HG02588 (cell line): ENCODE measurements around the gene TMEM130.
"Not testable (repeated sequence)": the region's sequence is repeated elsewhere in the genome, so short reads cannot be mapped to it uniquely, and the experiment has no call there.

Experiments
- ATAC-seq: cut with Tn5 transposase; IDR thresholded peaks from one replicate; pipeline ENCODE4 v1.9.1; 2021; ENCODE audit warnings: mild to moderate bottlenecking, moderate library complexity; ENCODE audit not compliant: unreplicated experiment

TMEM130 gene

DNA sequence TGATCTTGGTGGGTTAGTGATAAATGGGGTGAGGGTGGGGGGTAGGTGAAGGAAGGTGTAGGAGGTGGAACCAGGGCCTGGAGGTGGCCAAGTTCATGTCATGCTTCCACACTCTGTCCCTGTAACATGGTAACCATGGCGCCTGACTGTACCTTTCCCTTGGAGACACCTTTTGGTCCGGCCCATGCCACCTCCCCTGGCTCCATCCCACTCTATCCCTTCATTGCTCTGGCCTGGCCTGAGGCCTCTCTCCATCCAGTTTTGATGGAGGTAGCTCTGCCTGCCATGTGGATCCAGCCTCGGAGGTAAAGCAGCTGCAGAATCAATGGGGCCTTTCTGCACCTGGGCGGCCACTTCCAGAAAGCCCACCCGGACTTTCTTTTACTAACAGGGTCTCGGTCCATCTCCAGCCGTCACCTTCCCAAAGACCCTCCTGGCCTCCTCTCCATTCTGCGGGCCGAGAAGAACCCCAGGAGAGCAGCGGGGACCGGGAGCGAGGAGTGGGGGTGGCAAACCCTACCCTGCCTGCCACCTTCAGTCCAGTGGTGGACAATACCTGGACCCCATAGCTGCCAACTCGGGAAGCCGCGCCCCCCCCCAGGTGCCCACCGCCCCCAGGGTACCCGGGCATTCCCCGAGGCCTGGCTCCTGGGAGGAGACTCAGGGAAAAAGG lies 8.0 kb upstream of the TMEM130 start:
- ATAC-seq: no peak

DNA sequence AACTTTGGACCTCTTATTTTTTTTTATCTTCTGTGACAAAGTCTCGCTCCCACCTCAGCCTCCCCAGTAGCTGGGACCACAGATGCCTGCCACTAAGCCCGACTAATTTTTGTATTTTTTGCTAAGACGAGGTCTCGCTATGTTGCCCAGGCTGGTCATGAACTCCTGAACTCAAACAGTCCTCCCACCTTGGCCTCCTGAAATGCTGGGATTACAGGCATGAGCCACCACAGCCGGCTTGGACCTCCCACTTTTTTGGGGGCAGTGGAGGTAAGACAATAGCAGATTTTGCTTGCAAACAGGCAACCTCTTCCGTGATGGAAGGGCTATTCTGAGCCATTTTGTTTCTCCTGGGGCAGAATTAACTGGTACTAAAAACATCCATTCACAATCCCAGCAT lies 7.3 kb upstream of the TMEM130 start:
- ATAC-seq: no peak

DNA sequence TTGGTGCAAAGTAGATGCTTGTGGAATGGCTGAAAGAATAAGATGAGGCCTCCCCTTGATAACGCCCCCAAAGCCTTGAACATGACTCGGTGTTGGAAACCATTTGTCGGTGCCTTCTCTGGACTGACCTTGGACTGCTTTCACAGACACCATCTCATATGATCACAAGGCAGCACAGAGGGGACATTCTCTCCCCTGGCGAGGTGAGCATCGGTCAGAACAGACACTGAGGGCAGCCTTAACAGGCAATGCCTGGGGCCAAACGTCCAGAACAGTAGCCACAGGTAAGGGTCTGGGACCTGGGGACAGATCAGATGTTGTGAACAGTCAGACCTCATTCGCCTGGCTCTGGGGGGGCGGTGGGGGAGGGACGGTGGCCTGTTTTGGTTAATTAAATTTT lies 5.7 kb upstream of the TMEM130 start:
- no peak for ATAC-seq

DNA sequence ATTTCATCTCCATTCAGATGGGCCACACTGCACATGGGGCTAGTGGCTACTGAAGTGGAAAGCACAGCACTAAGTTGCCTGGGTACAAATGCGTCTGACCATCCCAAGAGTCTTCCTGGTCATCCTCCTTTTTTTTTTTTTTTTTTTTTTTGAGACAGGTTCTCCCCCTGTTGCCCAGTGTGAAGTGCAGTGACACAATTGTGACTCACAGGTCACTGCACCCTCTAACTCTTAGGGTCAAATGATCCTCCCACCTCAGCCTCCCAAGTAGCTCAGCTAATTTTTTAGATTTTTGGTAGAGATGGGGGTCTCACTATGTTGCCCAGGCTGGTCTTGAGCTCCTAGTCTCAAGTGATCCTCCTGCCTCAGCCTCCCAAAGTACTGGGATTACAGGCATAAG lies 5.1 kb upstream of the TMEM130 start:
- ATAC-seq: no peak

DNA sequence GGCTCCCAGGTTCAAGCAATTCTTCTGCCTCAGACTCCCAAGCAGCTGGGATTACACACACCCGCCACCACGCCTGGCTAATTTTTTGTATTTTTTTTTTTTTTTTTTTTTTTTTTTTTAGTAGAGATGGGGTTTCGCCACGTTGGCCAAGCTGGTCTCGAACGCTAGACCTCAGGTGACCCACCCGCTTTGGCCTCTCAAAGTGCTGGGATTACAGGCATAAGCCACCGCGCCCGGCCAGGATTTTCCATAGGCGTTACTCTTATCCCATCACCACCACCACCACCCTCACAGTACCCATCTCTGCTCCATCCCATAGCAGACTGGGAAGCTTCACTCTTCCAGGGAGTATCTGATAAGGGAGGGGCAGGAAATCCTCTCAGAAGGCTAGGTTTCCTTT lies 3.8 kb upstream of the TMEM130 start:
- ATAC-seq: not testable (repeated sequence)

DNA sequence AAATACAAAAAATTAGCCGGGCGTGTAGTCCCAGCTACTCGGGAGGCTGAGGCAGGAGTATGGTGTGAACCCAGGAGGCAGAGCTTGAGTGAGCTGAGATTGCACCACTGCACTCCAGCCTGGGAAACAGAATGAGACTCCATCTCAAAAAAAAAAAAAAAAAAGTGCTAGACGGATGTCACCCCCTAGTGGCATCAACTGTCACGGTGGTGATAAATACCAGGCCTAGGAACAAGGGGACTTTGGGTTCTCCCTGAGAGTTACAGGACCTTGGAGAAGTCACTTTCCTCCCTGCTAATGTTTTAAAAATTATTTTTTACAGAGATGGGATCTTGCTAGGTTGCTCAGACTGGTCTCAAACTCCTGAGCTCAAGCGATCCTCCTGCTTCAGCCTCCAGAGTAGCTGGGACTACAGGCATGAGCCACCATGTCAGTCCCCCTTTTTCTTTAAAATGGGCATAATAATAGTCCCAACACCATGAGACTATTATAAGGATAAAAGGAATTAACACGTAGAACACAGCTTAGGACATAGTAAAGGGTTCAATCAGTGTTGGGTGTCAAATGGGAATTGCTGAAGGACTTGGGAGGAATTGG lies 2.6 kb upstream of the TMEM130 start:
- no peak for ATAC-seq

DNA sequence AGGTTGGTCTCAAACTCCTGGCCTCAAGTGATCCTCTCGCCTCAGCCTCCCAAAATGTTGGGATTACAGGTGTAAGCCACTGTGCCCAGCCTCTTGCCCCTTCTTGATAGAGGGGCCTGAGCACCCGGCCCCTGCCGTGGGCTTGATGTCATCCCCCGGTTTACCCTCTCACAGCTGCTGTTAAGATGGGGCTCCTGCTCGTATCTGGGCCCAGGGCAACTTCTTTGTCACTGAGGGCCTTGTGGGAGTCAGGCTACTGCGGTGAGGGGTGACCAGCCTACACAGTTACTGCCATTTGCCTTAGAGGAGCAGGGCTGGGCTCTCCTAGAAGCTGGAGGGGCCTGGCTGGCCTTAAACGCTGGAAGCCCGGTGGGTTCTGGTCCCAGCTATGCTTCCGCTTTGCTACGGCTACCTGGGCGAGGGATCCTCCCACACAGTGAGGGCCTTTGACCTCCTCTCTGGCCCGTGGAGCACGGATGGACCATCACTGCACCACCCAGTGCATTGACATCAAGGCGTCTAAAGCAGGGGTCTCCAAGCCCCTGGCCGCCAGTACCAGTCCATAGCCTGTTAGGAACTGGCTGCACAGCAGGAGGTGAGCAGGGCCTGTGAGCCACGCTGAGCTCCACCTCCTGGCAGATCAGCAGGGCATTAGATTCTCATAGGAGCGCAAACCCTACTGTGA lies 1.1 kb upstream of the TMEM130 start:
- ATAC-seq: no peak

DNA sequence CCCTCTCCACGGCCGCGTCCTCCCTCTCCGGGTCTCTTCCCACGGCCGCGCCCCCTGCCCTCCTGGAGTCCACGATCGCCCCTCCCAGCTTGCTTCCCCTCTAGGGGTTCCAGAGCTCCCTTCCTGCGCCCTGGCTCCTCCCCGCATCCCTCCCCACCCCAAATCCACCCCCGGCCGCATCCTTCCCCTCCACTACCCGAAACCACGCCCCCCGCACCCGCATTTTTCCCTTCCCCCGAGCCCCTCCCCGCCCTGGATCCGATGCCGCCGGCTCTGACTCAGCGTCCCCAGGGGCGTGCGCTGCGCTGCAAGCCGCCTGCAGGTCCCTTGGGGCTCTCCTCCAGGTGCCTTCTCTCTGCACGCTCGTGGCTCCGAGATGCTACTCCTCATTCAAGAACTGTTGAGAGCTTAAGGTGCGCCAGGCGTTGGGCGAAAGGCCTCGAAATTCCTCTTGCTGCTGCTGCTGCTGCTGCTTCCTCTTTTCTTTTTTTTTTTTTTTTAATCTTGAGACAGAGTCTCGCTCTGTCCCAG lies 372 bp upstream of the TMEM130 start:
- peak; percentile 62 for ATAC-seq

DNA sequence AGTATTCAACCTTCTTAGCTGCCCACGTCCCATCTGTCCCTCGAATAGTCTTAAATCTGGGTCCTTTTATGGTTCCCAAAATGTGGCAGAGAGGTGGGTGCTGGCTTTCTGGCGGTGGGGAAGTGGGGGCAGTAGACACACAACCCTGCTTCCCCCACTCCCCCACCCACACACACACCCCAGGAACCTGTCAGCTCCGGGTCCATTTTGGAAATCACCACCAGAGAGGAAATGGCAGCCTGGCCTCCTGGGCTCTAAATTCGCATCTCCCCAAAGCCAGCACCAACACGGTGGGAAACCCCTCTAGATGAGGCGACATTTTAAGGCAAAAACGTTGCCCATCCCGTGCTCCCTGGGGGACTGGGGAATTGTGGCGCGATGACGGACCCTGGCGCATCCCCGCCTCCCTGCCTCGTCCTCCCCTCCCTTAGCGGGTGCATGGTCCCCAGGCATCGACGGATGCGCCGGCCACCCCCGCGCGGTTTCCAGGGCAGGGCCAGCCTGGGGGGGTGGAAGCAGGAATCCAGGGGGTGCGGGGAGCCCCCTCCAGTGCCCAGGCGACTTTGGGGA lies 702 bp downstream of the TMEM130 start:
- no peak for ATAC-seq

DNA sequence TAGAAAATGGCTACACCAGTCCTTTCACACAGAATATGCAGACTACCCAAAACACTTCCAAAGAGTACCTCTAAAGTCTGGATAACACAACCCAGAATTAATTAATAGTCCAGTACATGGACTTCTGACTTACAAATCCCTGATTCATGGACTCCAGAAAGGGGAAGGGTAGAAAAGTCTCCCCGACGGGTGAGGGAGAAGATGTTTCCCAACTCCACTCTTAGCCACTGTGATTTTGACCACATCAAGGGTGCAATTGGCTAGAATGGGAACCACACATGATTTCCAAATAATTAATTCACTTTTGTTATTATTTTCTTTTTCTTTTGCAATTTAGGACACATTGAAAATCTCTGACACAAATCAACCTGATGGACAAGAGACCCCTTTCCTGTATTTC lies 1.4 kb downstream of the TMEM130 start:
- ATAC-seq: no peak

DNA sequence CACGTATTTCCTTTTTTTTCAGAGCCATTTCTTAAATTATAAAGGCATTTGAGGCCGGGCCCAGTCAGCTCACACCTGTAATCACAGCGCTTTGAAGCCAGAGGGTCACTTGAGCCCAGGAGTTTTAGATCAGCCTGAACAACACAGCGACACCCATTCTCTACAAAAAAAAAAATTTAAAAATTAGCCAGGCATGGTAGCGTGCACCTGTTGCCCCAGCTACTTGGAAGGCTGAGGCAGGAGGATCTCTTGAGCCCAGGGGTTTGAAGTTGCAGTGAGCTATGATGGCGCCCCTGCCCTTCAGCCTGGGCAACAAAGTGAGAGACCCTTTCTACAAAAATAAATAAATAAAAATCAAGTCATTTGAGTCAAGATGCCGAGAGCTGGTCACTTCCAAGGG lies 3.0 kb downstream of the TMEM130 start:
- ATAC-seq: no peak

DNA sequence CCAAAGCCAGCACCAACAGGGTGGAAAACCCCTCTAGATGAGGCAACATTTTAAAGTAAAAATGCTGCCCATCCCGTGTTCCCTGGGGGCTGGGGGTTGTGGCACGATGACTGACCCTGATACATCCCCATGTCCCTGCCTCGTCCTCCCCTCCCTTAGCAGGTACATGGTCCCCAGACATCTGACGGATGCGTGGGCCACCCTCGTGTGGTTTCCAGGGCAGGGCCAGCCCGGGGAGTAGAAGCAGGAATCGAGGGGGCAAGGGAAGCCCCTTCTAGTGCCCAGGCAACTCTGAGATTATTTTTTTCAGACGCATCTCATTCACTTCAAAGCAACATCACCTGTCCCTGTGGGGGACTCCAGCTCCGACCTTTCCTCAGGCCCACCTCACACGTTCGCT lies 3.5 kb downstream of the TMEM130 start:
- ATAC-seq: no peak

DNA sequence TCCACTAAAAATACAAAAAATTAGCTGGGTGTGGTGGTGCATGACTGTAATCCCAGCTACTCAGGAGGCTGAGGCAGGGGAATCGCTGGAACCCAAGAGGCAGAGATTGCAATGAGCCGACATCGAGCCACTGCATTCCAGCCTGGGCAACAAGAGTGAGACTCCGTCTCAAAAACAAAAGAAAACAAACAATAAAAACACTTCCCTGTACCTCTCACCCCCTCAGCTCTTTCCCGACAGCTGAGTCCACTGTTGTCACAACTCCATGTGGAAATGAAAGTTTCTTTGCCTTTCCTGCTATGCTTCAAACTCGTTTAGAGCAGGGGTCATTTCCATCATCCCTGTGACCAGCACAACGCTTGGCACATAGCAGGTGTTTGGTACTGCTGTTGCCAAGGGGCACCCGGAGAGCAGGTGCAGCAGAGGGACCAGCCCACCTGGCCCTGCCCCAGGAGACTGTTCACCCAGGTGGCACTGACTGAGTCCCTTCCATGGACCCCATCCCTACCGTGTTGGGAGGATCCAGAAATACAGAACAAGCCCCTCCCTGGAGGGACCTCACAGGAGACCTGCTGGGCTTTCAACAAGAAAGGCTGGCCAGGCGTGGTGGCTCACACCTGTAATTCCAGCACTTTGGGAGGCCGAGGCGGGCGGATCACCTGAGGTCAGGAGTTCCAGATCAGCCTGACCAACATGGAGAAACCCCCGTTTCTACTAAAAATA lies 4.9 kb downstream of the TMEM130 start:
- no peak for ATAC-seq

DNA sequence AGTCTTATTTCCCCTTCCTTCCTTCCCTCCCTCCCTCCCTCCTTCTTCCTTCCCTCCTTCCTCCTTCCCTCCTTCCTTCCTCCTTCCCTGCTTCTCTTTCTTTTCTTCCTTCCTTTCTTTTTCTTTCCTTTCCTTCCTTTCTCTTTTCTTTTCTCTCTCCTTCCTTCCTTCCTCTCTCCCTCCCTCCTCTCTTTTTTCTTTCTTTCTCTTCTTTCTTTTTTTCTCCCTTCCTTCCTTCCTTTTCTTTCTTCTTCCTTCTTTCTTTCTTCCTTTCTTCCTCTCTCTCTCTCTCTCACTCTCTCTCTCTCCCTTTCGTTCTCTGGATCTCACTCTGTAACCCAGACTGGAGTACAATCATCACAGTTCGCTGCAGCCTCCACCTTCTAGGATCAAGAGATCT lies 6.2 kb downstream of the TMEM130 start:
- no peak for ATAC-seq

DNA sequence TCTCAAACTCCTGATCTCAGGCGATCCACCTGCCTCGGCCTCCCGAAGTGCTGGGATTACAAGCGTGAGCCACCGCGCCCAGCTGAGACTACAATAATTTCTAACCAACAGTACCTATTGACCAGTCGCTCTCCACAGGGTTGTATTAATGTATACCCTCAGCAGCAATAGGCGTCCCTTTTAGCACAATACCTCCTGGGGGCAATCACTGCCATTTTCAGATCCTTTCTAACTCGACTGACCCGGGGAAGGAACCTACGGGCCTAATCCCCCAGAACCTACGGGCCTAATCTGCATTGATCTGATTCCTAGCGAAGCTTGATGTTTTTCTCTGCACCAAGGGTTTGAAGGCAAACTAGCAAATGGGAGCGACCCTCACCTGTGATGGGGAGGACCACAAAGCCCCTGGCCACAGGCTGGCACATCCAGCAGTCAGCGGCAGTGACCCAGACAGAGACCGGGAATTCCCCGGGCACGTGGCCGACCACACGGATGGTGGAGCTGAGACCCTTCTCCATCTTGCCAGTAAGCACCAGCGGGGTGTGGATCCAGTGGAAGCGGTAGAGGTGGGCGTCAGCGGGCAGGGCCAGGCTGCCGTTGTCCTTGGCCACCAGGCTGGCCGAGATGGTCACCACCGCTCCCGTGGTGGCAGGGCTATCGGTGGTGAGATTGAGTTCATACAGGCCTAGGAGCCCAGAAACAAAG lies 6.9 kb downstream of the TMEM130 start:
- no peak for ATAC-seq

DNA sequence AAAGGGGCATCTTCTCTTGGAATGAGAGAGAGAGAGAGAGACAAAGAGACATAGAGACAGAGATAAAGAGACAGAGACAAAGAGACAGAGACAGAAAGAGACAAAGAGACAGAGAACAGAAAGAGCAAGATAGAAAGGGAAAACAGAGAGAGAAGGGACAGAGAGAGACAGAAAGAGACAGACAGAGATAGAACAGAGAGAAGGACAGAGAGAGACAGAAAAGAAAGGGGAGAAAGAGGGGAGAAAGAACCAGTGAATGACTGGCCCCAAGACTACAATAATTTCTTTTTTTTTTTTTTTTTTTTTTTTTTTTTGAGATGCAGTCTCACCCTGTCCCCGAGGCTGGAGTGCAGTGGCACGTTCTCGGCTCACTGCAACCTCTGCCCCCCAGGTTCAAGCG lies 7.6 kb downstream of the TMEM130 start:
- no peak for ATAC-seq

DNA sequence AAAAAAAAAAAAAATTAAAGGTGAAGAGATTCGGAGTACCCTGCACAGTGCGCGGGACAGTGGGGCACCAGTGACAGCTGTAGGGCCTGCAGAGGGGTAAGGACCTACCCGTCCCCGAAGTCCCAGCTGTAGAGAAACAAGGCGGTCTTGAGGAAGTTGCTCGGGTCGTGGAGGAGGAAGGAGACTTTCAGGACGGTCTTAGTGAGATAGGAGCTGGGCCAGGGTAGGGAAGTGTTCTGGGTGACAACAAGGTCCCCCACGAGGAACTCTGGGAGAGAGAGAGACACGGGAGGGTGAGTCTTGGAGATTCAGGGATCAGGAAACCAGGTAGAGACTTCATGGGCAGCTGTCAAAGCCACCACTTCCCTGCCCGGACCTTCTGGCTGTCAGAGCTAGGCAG lies 9.7 kb downstream of the TMEM130 start:
- ATAC-seq: no peak

DNA sequence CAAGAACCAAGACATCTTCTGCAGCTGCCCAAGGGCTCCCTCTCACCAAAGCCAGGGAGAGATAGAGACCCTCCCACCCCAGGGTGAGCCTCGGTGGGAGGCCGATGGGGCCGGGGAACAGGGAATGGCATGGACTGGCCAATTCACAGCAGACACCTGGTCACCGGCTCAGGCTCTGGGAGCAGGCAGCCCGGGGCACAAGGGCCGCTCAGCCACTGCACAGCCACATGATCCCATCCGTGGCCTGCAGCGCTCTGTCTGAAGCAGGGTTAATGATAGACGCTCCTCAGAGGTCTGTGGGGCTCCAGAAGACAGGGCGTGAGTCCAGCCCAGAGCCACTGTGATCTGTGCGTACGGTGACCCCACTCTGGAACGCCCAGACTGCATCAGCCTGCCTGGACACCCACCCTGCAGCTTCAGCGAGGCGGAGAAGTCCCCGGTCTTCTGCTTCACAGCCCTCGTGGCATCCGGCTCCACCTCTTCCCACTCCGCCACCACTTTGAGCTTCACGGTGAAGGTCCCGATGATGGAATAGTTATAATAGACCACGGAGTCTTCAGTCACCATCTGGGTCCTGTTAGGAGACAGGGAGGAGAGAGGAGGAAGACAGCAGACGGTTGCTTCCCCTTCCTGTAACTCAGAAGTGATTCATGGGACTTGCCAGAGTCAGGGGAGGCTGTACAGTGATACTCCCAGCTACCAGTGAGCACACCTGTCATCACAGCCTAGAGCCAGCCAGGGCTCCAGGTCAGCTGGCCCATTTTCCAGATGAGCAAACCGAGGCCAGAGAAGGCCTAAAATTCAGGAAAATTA lies 14.0 kb downstream of the TMEM130 start:
- ATAC-seq: no peak

DNA sequence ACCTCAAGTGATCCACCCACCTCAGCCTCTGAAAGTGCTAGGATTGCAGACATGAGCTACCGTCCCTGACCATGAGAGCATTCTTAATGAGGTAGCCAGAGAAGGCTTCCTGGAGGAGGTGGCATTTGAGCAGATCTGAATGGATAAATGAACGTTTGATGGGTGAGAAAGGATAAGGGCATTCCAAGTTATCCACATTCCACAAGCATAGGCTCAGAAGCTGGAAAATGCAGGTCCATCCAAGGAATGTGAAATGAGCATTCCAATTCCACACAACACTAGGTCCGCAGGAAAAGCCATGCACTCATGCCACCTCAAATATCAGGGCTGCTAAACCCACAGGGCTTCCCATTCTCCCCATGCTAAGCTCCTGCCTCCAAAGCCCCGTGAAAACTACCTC lies 17.0 kb downstream of the TMEM130 start:
- ATAC-seq: no peak

DNA sequence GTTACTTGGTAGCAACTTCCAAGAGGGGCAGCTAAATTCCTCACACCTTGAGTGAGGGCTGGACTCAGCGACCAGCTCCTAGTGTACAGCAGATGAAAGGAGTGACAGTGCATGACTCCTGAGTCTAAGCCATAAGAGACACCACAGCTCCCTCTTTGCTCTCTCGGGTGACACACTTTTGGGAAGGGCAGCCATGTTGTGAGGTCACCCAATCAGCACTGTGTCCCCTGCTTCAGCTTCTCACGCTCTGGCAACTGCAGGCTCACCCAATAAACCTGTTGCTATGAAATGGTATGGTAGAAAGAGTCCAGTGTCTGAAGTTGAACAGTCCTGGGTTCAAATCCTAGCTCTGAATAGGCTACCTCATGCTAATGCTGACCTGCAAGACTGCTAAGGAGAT lies 20.9 kb downstream of the TMEM130 start:
- ATAC-seq: no peak
